SK-N-MC (cell line): ENCODE results near the gene RNFT2.
"Not testable (repeated sequence)": the region's sequence is repeated elsewhere in the genome, so short reads cannot be mapped to it uniquely, and the experiment has no call there.

ENCODE experiments used
- DNase-seq: peaks from one replicate; pipeline ENCODE4 v3.0.0-alpha.2; 2011; ENCODE audit warnings: low read depth, low spot score
- H3K27ac ChIP-seq: fragments of 200-600 bp; sonication (generic); 2 replicates; pipeline ENCODE4 v1.5.1; 2016; ENCODE audit warnings: mixed run types
- H3K36me3 ChIP-seq: fragments of 200-600 bp; sonication (generic); 2 replicates; pipeline ENCODE4 v1.6.1; 2017; ENCODE audit warnings: antibody characterized with exemption, low read length, mixed read lengths; ENCODE audit not compliant: insufficient read depth
- H3K4me3 ChIP-seq: fragments of 200-600 bp; sonication (generic); 2 replicates; pipeline ENCODE4 v1.5.1; 2016
- H3K9ac ChIP-seq: fragments of 200-600 bp; sonication (generic); 2 replicates; pipeline ENCODE4 v1.8.0; 2017; ENCODE audit warnings: mixed run types, mixed read lengths; ENCODE audit not compliant: insufficient read length
- H3K9me3 ChIP-seq: fragments of 200-600 bp; sonication (generic); 2 replicates; pipeline ENCODE4 v1.6.1; 2017; ENCODE audit warnings: low read depth, mild to moderate bottlenecking, antibody characterized with exemption, low read length, moderate library complexity, mixed read lengths
- EZH2 ChIP-seq: fragments of 200-600 bp; sonication (generic); IDR thresholded peaks from one replicate; pipeline ENCODE4 v1.6.1; 2017; ENCODE audit warnings: antibody characterized with exemption
- FOXP2 ChIP-seq: optimal IDR thresholded peaks from 2 replicates; pipeline ENCODE3; 2011; ENCODE audit warnings: mild to moderate bottlenecking, moderate library complexity; ENCODE audit not compliant: insufficient read depth; ENCODE audit errors: extremely low read length, control extremely low read depth
- POLR2AphosphoS5 ChIP-seq: IDR thresholded peaks from 2 replicates; pipeline ENCODE4 v1.6.1; 2012; ENCODE audit warnings: mild to moderate bottlenecking, low read depth, low read length, borderline replicate concordance

The RNFT2 gene

DNA sequence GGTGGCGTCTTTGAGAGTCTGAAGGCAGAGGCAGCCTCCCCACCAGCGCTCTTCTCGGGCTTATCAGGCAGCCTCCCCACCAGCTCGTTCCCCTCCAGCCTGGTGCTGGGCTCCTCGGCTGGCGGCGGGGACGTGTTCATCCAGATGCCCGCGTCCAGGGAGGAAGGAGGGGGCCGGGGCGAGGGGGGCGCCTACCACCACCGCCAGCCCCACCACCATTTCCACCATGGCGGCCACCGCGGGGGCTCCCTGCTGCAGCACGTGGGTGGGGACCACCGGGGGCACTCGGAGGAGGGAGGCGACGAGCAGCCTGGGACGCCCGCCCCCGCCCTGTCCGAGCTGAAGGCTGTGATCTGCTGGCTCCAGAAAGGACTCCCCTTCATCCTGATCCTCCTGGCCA is 11.8 kb downstream of the RNFT2 start:
- Histone ChIP-seq H3K36me3 (no peaks in the 10 kb centered on the region), H3K27ac (no peak overlapping the region), H3K9me3 (no peaks in the 10 kb centered on the region), H3K4me3 (no peak overlapping the region), H3K9ac (no peak overlapping the region)
- TF ChIP-seq FOXP2 (no peak), EZH2 (no peak), POLR2AphosphoS5 (no peak)
- no peak for DNase-seq

DNA sequence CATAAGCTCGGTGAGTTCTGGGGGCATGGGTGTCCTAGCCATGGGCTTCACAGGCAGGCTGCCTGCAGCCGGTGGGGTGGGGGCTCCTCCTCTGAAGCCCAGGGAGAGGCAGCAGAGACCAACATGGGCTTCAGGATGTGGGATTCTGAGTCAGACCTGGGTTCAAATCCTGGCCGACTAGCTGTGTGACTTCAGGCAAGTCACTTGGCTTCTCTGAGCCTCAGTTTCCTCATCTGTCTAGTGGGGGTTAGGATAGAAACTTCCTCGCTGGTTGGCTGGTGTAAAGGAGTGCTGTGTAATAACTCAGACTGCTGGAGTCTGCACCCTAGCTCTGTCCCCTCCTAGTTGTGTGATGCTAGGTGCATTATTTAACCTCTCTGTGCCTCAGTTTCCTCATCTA is 12.2 kb downstream of the RNFT2 start:
- Histone ChIP-seq H3K9me3 (no peaks in the 10 kb centered on the region), H3K4me3 (no peak overlapping the region), H3K9ac (no peak overlapping the region), H3K27ac (no peak overlapping the region), H3K36me3 (no peaks in the 10 kb centered on the region)
- DNase-seq: no peak
- TF ChIP-seq EZH2: no peak
- TF ChIP-seq POLR2AphosphoS5: no peak
- TF ChIP-seq FOXP2: no peak

- not testable (repeated sequence) for H3K36me3 ChIP-seq, H3K4me3 ChIP-seq, DNase-seq, H3K9me3 ChIP-seq, H3K27ac ChIP-seq, H3K9ac ChIP-seq
These were observed 16.0 kb downstream of the RNFT2 start for GRCh38 chr12:116754097-116754496.

DNA sequence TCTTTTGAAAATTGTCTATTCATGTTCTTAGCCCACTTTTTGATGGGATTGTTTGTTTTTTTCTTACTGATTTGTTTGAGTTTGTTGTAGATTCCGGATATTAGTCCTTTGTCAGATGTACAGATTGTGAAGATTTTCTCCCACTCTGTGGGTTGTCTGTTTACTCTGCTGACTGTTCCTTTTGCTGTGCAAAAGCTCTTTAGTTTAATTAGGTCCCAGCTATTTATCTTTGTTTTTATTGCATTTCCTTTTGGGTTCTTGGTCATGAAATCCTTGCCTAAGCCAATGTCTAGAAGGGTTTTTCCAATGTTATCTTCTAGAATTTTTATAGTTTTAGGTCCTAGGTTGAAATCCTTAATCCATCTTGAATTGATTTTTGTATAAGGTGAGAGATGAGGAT is 16.7 kb downstream of the RNFT2 start:
- not testable (repeated sequence) for H3K9me3 ChIP-seq, H3K27ac ChIP-seq, H3K9ac ChIP-seq, H3K4me3 ChIP-seq, H3K36me3 ChIP-seq, DNase-seq

- H3K9ac ChIP-seq: no peak overlapping the region
- H3K36me3 ChIP-seq: no peaks in the 10 kb centered on the region
- no peak for DNase-seq
- no peaks in the 10 kb centered on the region for H3K9me3 ChIP-seq
- H3K4me3 ChIP-seq: no peak overlapping the region
- TF ChIP-seq EZH2 (no peak), POLR2AphosphoS5 (no peak), FOXP2 (no peak)
- H3K27ac ChIP-seq: no peak overlapping the region
These were observed 21.9 kb downstream of the RNFT2 start for GRCh38 chr12:116759783-116760621.

GRCh38 chr12:116760622-116761020 is 22.5 kb downstream of the RNFT2 start:
- H3K9ac ChIP-seq: no peak overlapping the region
- H3K27ac ChIP-seq: no peak overlapping the region
- TF ChIP-seq FOXP2 (no peak), POLR2AphosphoS5 (no peak), EZH2 (no peak)
- no peak overlapping the region for H3K4me3 ChIP-seq
- no peaks in the 10 kb centered on the region for H3K9me3 ChIP-seq
- DNase-seq: no peak
- H3K36me3 ChIP-seq: no peaks in the 10 kb centered on the region

GRCh38 chr12:116761499-116761898 is 23.4 kb downstream of the RNFT2 start:
- no peaks in the 10 kb centered on the region for H3K9me3 ChIP-seq
- no peaks in the 10 kb centered on the region for H3K36me3 ChIP-seq
- no peak overlapping the region for H3K27ac ChIP-seq
- no peak overlapping the region for H3K4me3 ChIP-seq
- no peak for DNase-seq
- no peak overlapping the region for H3K9ac ChIP-seq
- no peak for TF ChIP-seq EZH2
- TF ChIP-seq FOXP2: no peak
- TF ChIP-seq POLR2AphosphoS5: no peak

GRCh38 chr12:116765271-116765670 is 27.2 kb downstream of the RNFT2 start:
- H3K27ac ChIP-seq: no peak overlapping the region

DNA sequence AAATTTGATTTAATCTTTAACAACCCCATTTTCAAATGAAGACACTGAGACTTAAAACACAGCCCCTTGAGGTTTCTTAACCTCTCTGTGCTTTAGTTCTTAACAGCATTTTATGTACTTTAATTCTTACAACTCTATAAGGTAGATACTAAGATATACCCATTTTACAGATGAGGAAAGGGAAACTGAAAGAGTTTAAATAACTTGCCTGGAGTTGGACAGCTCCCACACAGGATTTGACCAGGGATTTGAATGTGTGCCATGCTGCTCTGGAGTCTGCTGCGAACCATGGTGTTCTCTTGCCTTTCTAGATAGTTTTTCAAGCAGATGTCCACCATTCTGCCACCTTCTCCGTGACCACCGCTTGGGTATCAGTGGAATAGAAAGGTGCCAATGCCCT is 28.2 kb downstream of the RNFT2 start:
- Histone ChIP-seq H3K4me3 (no peak overlapping the region), H3K36me3 (no peaks in the 10 kb centered on the region), H3K9me3 (no peaks in the 10 kb centered on the region), H3K9ac (no peak overlapping the region), H3K27ac (no peak overlapping the region)
- no peak for DNase-seq
- TF ChIP-seq FOXP2 (no peak), EZH2 (no peak), POLR2AphosphoS5 (no peak)

More at GRCh38 chr12:116765271-116765670, 27.2 kb downstream of the RNFT2 start:
- TF ChIP-seq FOXP2: no peak
- Histone ChIP-seq H3K9ac (no peak overlapping the region), H3K4me3 (no peak overlapping the region), H3K9me3 (no peaks in the 10 kb centered on the region), H3K36me3 (no peaks in the 10 kb centered on the region)
- DNase-seq: no peak
